ENCODE measurements around the gene ARFGEF3.
"Not testable (repeated sequence)": the region's sequence is repeated elsewhere in the genome, so short reads cannot be mapped to it uniquely, and the experiment has no call there.

The ARFGEF3 gene

GRCh38 chr6:138161338-138162110 is at the start of gene ARFGEF3:
ARFGEF3 (plus strand) TSS chr6:138161939; CDS start chr6:138162087, 148 bp downstream.
- peak within 1 kb of the TSS; percentile 81 for H3K4me3 ChIP-seq

GRCh38 chr6:138113588-138114210 is 48.0 kb upstream of the ARFGEF3 start:
- no peak for TF ChIP-seq POLR2AphosphoS5 (IDR thresholded peaks at IDR 0.05; ENCODE audit: borderline replicate concordance, low read depth, low read length)
- TF ChIP-seq EZH2 (IDR thresholded peaks at IDR 0.05) = no peak
- TF ChIP-seq FOXP2 (optimal IDR thresholded peaks at IDR 0.05; ENCODE audit: control extremely low read depth, extremely low read length, insufficient read depth) = no peak
- Histone ChIP-seq H3K36me3 (ENCODE audit: insufficient read depth, low read length) (no peaks in the 10 kb centered on the region), H3K9me3 (ENCODE audit: low read depth, low read length) (no peaks in the 10 kb centered on the region), H3K4me3 (no peak overlapping the region), H3K9ac (ENCODE audit: insufficient read length) (no peak overlapping the region), H3K27ac (no peak overlapping the region)
- DNase-seq (ENCODE audit: low read depth, low spot score) = no peak

More at GRCh38 chr6:138161338-138162110, at the start of gene ARFGEF3:
- no peak for TF ChIP-seq POLR2AphosphoS5 (IDR thresholded peaks at IDR 0.05; ENCODE audit: borderline replicate concordance, low read depth, low read length)
- no peak for TF ChIP-seq EZH2 (IDR thresholded peaks at IDR 0.05)
- no peak for TF ChIP-seq FOXP2 (optimal IDR thresholded peaks at IDR 0.05; ENCODE audit: control extremely low read depth, extremely low read length, insufficient read depth)
- no peak within 1 kb of the TSS for H3K27ac ChIP-seq
- H3K9me3 ChIP-seq (ENCODE audit: low read depth, low read length) = no peaks in the 10 kb centered on the region
- no peaks in the 10 kb centered on the region for H3K36me3 ChIP-seq (ENCODE audit: insufficient read depth, low read length)
- no peak for DNase-seq (ENCODE audit: low read depth, low spot score)
- H3K9ac ChIP-seq (ENCODE audit: insufficient read length) = no peak within 1 kb of the TSS

GRCh38 chr6:138115201-138115600 is 46.5 kb upstream of the ARFGEF3 start:
- H3K27ac ChIP-seq = no peak overlapping the region
- DNase-seq (ENCODE audit: low read depth, low spot score) = no peak

GRCh38 chr6:138115877-138116660 is 45.7 kb upstream of the ARFGEF3 start:
- TF ChIP-seq EZH2 (IDR thresholded peaks at IDR 0.05) = no peak
- no peak for TF ChIP-seq POLR2AphosphoS5 (IDR thresholded peaks at IDR 0.05; ENCODE audit: borderline replicate concordance, low read depth, low read length)
- no peak for TF ChIP-seq FOXP2 (optimal IDR thresholded peaks at IDR 0.05; ENCODE audit: control extremely low read depth, extremely low read length, insufficient read depth)
- Histone ChIP-seq H3K27ac (no peak overlapping the region), H3K9ac (ENCODE audit: insufficient read length) (no peak overlapping the region), H3K9me3 (ENCODE audit: low read depth, low read length) (no peaks in the 10 kb centered on the region), H3K36me3 (ENCODE audit: insufficient read depth, low read length) (no peaks in the 10 kb centered on the region), H3K4me3 (no peak overlapping the region)
- DNase-seq (ENCODE audit: low read depth, low spot score) = peak; percentile 62

More at GRCh38 chr6:138115201-138115600, 46.5 kb upstream of the ARFGEF3 start:
- Histone ChIP-seq H3K4me3 (no peak overlapping the region), H3K9ac (ENCODE audit: insufficient read length) (no peak overlapping the region), H3K36me3 (ENCODE audit: insufficient read depth, low read length) (no peaks in the 10 kb centered on the region), H3K9me3 (ENCODE audit: low read depth, low read length) (no peaks in the 10 kb centered on the region)
- no peak for TF ChIP-seq POLR2AphosphoS5 (IDR thresholded peaks at IDR 0.05; ENCODE audit: borderline replicate concordance, low read depth, low read length)
- TF ChIP-seq FOXP2 (optimal IDR thresholded peaks at IDR 0.05; ENCODE audit: control extremely low read depth, extremely low read length, insufficient read depth) = no peak

- Histone ChIP-seq H3K4me3 (no peak overlapping the region), H3K9ac (ENCODE audit: insufficient read length) (no peak overlapping the region), H3K27ac (no peak overlapping the region), H3K9me3 (ENCODE audit: low read depth, low read length) (no peaks in the 10 kb centered on the region), H3K36me3 (ENCODE audit: insufficient read depth, low read length) (no peaks in the 10 kb centered on the region)
- TF ChIP-seq POLR2AphosphoS5 (IDR thresholded peaks at IDR 0.05; ENCODE audit: borderline replicate concordance, low read depth, low read length) (no peak), EZH2 (IDR thresholded peaks at IDR 0.05) (no peak), FOXP2 (optimal IDR thresholded peaks at IDR 0.05; ENCODE audit: control extremely low read depth, extremely low read length, insufficient read depth) (no peak)
- DNase-seq (ENCODE audit: low read depth, low spot score) = no peak
Observed at GRCh38 chr6:138116661-138116999, 45.1 kb upstream of the ARFGEF3 start.

- TF ChIP-seq POLR2AphosphoS5 (IDR thresholded peaks at IDR 0.05; ENCODE audit: borderline replicate concordance, low read depth, low read length) = no peak
- TF ChIP-seq EZH2 (IDR thresholded peaks at IDR 0.05) = no peak
- TF ChIP-seq FOXP2 (optimal IDR thresholded peaks at IDR 0.05; ENCODE audit: control extremely low read depth, extremely low read length, insufficient read depth) = no peak
- Histone ChIP-seq H3K4me3 (no peak overlapping the region), H3K27ac (peak overlapping the region; percentile 8; the same call in 1 of the 2 replicates), H3K9ac (ENCODE audit: insufficient read length) (no peak overlapping the region), H3K9me3 (ENCODE audit: low read depth, low read length) (no peaks in the 10 kb centered on the region), H3K36me3 (ENCODE audit: insufficient read depth, low read length) (no peaks in the 10 kb centered on the region)
- DNase-seq (ENCODE audit: low read depth, low spot score) = no peak
Observed at GRCh38 chr6:138117376-138117914, 44.3 kb upstream of the ARFGEF3 start.

GRCh38 chr6:138119229-138119628 is 42.5 kb upstream of the ARFGEF3 start:
- H3K4me3 ChIP-seq; H3K9me3 ChIP-seq (ENCODE audit: low read depth, low read length); H3K27ac ChIP-seq; H3K9ac ChIP-seq (ENCODE audit: insufficient read length); DNase-seq (ENCODE audit: low read depth, low spot score); H3K36me3 ChIP-seq (ENCODE audit: insufficient read depth, low read length): not testable (repeated sequence)

GRCh38 chr6:138119976-138120375 is 41.8 kb upstream of the ARFGEF3 start:
- Histone ChIP-seq H3K9ac (ENCODE audit: insufficient read length) (no peak overlapping the region), H3K27ac (no peak overlapping the region), H3K4me3 (no peak overlapping the region), H3K36me3 (ENCODE audit: insufficient read depth, low read length) (no peaks in the 10 kb centered on the region), H3K9me3 (ENCODE audit: low read depth, low read length) (no peaks in the 10 kb centered on the region)
- no peak for TF ChIP-seq POLR2AphosphoS5 (IDR thresholded peaks at IDR 0.05; ENCODE audit: borderline replicate concordance, low read depth, low read length)
- DNase-seq (ENCODE audit: low read depth, low spot score) = no peak
